ENCODE data around the gene USHBP1.

- TF ChIP-seq CTCF (IDR thresholded peaks at IDR 0.05), result no peak
- no peak for TF ChIP-seq EZH2phosphoT487 (IDR thresholded peaks at IDR 0.05)
Observed at GRCh38 chr19:17213334-17213733, 51.2 kb downstream of the USHBP1 start.
